ENCODE results near the gene SCFD2.

The SCFD2 gene

DNA sequence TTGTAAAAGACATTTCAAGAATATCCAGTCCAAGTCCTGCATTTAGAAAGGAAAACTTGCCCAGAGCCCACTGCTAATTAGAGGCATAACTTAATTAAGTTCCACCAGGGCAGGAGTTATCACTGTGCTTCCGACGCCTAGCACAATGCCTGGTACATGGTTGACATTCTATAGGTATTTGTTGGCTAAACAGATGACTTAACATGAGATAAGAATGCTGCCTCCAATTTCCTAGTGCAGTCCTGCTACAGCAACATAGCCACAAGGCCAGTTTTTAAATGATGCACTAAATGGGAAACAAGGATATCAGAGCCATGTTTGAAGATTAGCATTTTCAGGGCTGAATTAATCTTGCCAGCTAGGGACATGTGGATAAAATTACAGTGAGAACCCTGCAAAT, 339.6 kb downstream of the SCFD2 start:
- ChIA-PET POLR2A (ENCODE audit: low non-redundant PET) (no interaction called here), CTCF (no interaction called here)
- no peak overlapping the region for H3K27ac ChIP-seq
- TF ChIP-seq, protein P1, sequence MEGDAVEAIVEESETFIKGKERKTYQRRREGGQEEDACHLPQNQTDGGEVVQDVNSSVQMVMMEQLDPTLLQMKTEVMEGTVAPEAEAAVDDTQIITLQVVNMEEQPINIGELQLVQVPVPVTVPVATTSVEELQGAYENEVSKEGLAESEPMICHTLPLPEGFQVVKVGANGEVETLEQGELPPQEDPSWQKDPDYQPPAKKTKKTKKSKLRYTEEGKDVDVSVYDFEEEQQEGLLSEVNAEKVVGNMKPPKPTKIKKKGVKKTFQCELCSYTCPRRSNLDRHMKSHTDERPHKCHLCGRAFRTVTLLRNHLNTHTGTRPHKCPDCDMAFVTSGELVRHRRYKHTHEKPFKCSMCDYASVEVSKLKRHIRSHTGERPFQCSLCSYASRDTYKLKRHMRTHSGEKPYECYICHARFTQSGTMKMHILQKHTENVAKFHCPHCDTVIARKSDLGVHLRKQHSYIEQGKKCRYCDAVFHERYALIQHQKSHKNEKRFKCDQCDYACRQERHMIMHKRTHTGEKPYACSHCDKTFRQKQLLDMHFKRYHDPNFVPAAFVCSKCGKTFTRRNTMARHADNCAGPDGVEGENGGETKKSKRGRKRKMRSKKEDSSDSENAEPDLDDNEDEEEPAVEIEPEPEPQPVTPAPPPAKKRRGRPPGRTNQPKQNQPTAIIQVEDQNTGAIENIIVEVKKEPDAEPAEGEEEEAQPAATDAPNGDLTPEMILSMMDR (conservative IDR thresholded peaks at IDR 0.05; ENCODE audit: low read depth) = no peak
- DNase-seq (ENCODE audit: low spot score) = no peak

DNA sequence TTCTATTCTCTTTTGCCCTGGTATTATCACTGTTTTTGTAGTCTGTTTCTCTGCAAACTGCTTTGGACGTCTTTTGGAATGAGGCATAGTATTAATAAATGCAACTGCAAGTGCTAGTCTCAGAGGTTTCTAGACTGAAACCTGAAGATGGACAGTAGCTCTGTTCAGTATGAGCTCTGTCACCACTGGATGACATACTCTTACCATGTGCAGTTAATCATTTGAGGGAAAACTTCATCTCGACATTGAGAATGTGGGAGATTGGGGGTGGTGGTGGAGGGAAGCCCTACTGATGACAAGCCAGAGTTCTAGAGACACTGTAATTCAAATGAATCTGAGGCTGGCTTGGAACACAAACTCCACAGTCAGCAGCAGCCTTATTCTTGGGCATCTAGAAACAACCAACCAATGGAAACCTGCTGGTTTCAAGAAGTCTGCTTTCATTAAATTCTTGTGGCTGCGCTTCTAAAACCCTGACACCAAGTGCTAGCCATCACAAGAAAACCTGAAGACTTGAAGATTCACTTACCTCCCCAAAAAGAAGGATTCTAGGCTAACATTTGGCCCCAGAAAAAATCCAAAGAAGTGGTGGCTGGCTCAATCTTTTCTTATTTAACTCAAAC, 342.1 kb downstream of the SCFD2 start:
- CTCF ChIA-PET = interaction anchor here (0.6 kb wide), 1 partner anchor 211 kb away, joined by 3 read pairs; no protein-coding TSS in a partner anchor
- TF ChIP-seq, protein P1 (conservative IDR thresholded peaks at IDR 0.05; ENCODE audit: low read depth) = no peak
- POLR2A ChIA-PET (ENCODE audit: low non-redundant PET) = no interaction called here
- no peak overlapping the region for H3K27ac ChIP-seq
- DNase-seq (ENCODE audit: low spot score) = no peak

DNA sequence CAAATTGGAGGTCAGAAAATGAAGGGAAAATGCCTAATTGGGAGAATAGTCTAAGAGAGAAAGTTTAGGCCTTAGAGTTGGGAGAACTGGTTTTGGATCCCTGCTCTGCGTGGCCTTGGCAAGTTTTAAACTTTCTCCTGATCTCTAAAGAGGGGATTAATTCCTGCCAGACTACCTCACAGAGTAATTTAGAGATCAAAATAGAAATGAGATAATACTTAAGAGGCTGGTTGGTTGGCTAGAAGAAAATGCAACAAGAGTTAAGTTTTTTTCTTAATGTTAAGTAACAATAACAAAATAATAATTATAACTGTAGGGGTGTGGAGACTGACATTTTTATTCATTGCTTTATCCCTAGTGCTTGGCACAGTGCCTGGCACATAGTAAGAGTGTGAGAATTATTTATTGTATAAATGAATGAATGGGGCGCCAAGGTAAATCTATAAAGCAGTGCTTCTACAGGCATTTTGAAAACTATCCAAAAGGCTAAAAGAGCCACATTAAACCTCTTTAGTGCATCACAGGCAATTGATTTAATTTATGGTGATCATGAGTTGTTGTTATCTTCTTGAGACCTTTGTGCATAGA, 343.3 kb downstream of the SCFD2 start:
- POLR2A ChIA-PET (ENCODE audit: low non-redundant PET) = no interaction called here
- TF ChIP-seq, protein P1 (conservative IDR thresholded peaks at IDR 0.05; ENCODE audit: low read depth) = no peak
- DNase-seq (ENCODE audit: low spot score) = no peak
- no peak overlapping the region for H3K27ac ChIP-seq
- CTCF ChIA-PET = no interaction called here

DNA sequence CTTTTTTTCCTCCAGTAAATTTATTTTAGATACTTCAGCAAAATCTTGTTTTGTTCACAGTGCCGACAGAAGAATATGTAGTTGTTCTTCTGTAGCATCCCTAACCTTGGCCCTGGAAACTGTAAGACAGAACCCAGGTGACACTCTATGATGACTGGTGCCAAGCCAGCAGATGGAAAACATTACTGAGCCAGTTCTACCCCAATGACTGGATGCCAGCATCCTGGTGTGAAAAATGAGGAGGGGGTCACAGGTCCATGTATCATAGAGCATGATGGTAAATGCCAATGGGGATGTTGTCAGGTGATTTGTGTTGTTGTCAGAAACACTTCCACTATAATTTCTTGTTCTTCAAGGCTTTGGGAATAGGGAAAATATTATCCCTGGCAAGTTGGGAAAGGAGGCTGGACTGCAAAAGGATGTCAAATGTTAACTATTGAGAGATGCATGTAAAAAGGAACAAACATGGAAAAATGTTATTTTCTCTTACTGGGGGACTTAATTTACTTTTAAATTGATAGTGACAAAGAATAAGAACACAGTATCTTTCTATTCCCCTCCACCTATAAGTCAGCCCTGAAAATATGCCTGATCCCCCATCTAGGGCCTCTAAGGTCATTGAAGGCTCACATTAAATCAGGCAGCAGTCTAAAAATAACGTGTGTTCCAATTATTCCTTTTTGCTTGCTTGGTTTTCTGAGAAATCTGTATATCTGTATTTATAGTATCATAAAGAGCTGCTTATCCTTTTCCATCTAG, 343.9 kb downstream of the SCFD2 start:
- ChIA-PET POLR2A (ENCODE audit: low non-redundant PET) (no interaction called here), CTCF (no interaction called here)
- H3K27ac ChIP-seq = no peak overlapping the region
- TF ChIP-seq, protein P1 (conservative IDR thresholded peaks at IDR 0.05; ENCODE audit: low read depth) = no peak
- DNase-seq (ENCODE audit: low spot score) = no peak

DNA sequence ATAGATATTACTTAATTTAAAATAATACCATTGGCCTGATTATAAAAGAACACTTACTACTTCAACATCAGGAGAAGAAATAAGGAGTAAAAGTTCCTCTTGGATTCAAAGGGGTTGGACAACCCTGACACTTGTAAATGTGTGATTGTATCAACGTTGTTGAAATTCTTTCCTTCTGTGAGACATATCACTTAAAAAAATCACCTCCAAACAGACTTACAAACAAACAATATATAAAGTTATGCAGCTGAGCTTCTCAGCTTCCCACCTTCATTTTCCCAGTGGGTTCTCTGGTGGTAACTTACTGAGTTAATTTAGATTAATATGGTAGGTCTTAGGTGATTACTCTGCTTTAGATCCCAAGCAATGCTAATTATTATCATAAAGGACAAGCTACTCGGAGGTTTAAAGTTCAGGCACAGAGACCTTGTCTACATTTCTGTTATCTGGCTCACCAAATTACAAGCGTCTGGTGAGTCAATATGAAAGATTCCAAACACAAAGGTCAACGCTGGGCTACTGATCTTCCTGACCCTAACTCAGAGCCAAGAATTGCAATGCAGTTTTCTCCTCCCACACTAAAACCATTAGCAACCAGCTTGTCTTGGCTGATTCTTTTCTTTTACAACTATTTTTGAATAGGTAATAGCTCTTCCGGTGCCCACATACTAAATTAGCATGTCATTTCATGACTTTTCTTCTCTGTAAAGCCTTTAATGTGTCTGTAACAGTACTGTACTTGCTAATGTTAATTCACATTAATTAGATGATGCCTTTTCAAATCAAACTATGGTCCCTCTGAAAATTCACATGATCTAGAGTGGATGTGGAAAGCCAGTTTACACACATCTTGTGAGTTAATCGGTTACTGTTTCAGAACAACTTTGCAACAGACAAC, 346.1 kb downstream of the SCFD2 start:
- TF ChIP-seq, protein P1 (conservative IDR thresholded peaks at IDR 0.05; ENCODE audit: low read depth) = no peak
- no peak overlapping the region for H3K27ac ChIP-seq
- peak; percentile 68 for DNase-seq (ENCODE audit: low spot score)
- ChIA-PET POLR2A (ENCODE audit: low non-redundant PET) (no interaction called here), CTCF (no interaction called here)

DNA sequence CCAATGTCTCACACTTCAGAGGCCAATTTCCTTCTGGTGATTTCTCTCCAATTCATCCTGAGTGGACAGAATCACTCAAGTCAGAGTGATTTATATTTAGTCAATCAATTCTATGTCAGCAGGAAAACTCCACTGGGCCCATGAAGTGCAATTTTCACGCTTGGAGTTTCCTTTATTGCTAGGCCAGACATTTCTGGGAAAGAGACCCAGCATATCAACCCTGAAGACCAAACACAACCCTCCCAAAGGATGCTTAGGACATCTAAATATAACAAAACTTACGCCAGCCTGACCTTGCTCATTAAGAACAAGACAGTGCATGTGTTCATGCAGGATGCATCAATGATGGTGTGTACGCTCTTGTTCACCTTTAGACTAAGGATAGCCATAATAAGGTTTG, 347.4 kb downstream of the SCFD2 start:
- POLR2A ChIA-PET (ENCODE audit: low non-redundant PET) = no interaction called here
- no peak overlapping the region for H3K27ac ChIP-seq
- DNase-seq (ENCODE audit: low spot score) = no peak
- TF ChIP-seq, protein P1 (conservative IDR thresholded peaks at IDR 0.05; ENCODE audit: low read depth) = no peak
- CTCF ChIA-PET = no interaction called here

All from RWPE1 (cell line).